CD14-positive monocyte (primary cell): ENCODE results near the gene IL1RAPL1. TPM values are rescaled to one million over a fixed set of nuclear protein-coding genes. Genes with fewer than 3 reads are reported as not detected.

Experiments used
- DNase-seq, 3 donors: peaks; one replicate each; pipeline ENCODE4 v3.0.0-alpha.2; 2011 to 2022
- H2AFZ ChIP-seq: 2 replicates; pipeline ENCODE4 v1.6.0; 2012; ENCODE audit warnings: mild to moderate bottlenecking, low read depth, low read length, inconsistent platforms; ENCODE audit not compliant: insufficient read depth, poor library complexity, severe bottlenecking
- H3K27ac ChIP-seq, 2 donors: 1 replicate in 1 of 2; 2 replicates in 1 of 2; pipeline ENCODE4 v1.5.1; 2012 to 2013; ENCODE audit warnings: low read length in 2 of 2, control low read depth in 1 of 2, inconsistent platforms in 1 of 2, low read depth in 1 of 2, mild to moderate bottlenecking in 1 of 2
- H3K27me3 ChIP-seq, 2 donors: one replicate each; pipeline versions ENCODE4 v1.6.0 to v1.6.1; 2011 to 2013; ENCODE audit warnings: low read length in 2 of 2; ENCODE audit not compliant: control insufficient read depth in 2 of 2, insufficient read depth in 2 of 2
- H3K36me3 ChIP-seq, 2 donors: replicated peaks in 1 of 2; 1 replicate in 1 of 2; 2 replicates in 1 of 2; pipeline versions ENCODE4 v1.5.1 to v1.6.1; 2012 to 2013; ENCODE audit warnings: low read length in 2 of 2, control low read depth in 1 of 2, inconsistent platforms in 1 of 2, mild to moderate bottlenecking in 1 of 2; ENCODE audit not compliant: insufficient read depth in 2 of 2, control insufficient read depth in 1 of 2
- H3K4me1 ChIP-seq, 2 donors: 1 replicate in 1 of 2; 2 replicates in 1 of 2; pipeline versions ENCODE4 v1.5.1 to v1.6.1; 2012 to 2013; ENCODE audit warnings: low read length in 2 of 2, control low read depth in 1 of 2, inconsistent platforms in 1 of 2, mild to moderate bottlenecking in 1 of 2, moderate library complexity in 1 of 2; ENCODE audit not compliant: insufficient read depth in 2 of 2, control insufficient read depth in 1 of 2
- H3K4me2 ChIP-seq: replicated peaks from 2 replicates; pipeline ENCODE3; 2012; ENCODE audit warnings: low read length, moderate library complexity, mild to moderate bottlenecking; ENCODE audit not compliant: poor library complexity, severe bottlenecking; ENCODE audit errors: extremely low read depth
- H3K4me3 ChIP-seq, 3 experiments: fragments of 200-600 bp in 1 of 3; sonication (generic) in 1 of 3; replicated peaks in 1 of 3; 1 replicate in 2 of 3; 2 replicates in 1 of 3; pipeline ENCODE4 v1.5.1; 2011 to 2013; ENCODE audit warnings: low read length in 3 of 3, mild to moderate bottlenecking in 3 of 3, control low read depth in 2 of 3, low read depth in 2 of 3, inconsistent platforms in 1 of 3, moderate library complexity in 1 of 3
- H3K79me2 ChIP-seq: 2 replicates; pipeline ENCODE4 v1.6.0; 2012; ENCODE audit warnings: mild to moderate bottlenecking, control low read depth, inconsistent platforms, low read length, moderate library complexity; ENCODE audit not compliant: insufficient read depth
- H3K9ac ChIP-seq: 2 replicates; pipeline ENCODE4 v1.6.0; 2017; ENCODE audit warnings: low read length, mild to moderate bottlenecking; ENCODE audit not compliant: insufficient read depth, poor library complexity, severe bottlenecking
- H3K9me3 ChIP-seq, 2 donors: replicated peaks in 1 of 2; 1 replicate in 1 of 2; 2 replicates in 1 of 2; pipeline versions ENCODE4 v1.5.1 to v1.6.1; 2012 to 2013; ENCODE audit warnings: low read length in 2 of 2, control low read depth in 1 of 2; ENCODE audit not compliant: control insufficient read depth in 1 of 2, insufficient read depth in 1 of 2
- H4K20me1 ChIP-seq: 2 replicates; pipeline ENCODE4 v1.6.0; 2012; ENCODE audit warnings: mild to moderate bottlenecking, low read length, control low read depth, moderate library complexity; ENCODE audit not compliant: insufficient read depth
- H3K27ac Mint-ChIP-seq, 7 donors: one replicate each; pipeline ENCODE4 v1.8.0; 2020; ENCODE audit warnings: mild to moderate bottlenecking in 7 of 7, mixed read lengths in 7 of 7, moderate library complexity in 6 of 7, inconsistent platforms in 2 of 7
- H3K27me3 Mint-ChIP-seq, 3 donors: one replicate each; pipeline ENCODE4 v1.8.0; 2021 to 2022; ENCODE audit warnings: low read depth in 3 of 3, mild to moderate bottlenecking in 3 of 3, mixed read lengths in 3 of 3, moderate library complexity in 3 of 3, inconsistent platforms in 1 of 3
- H3K36me3 Mint-ChIP-seq, 2 donors: one replicate each; pipeline ENCODE4 v1.8.0; 2020; ENCODE audit warnings: mixed read lengths in 2 of 2, inconsistent platforms in 1 of 2, mild to moderate bottlenecking in 1 of 2
- H3K4me1 Mint-ChIP-seq: one replicate; pipeline ENCODE4 v1.8.0; 2020; ENCODE audit warnings: mild to moderate bottlenecking, mixed read lengths
- H3K4me3 Mint-ChIP-seq, 2 donors: one replicate each; pipeline ENCODE4 v1.8.0; 2020; ENCODE audit warnings: mild to moderate bottlenecking in 2 of 2, mixed read lengths in 2 of 2, moderate library complexity in 1 of 2
- H3K9me3 Mint-ChIP-seq, 7 donors: one replicate each; pipeline ENCODE4 v1.8.0; 2020 to 2022; ENCODE audit warnings: mixed read lengths in 7 of 7, mild to moderate bottlenecking in 6 of 7, moderate library complexity in 6 of 7, inconsistent platforms in 2 of 7
- WGBS: methylation state at CpG from one replicate; pipeline ENCODE4 v1.1.5; 2013; ENCODE audit warnings: missing lambda C conversion rate; ENCODE audit not compliant: insufficient coverage; 5-methylcytosine and 5-hydroxymethylcytosine counted together
- intact Hi-C, 2 donors: fragments of 100-400 bp; cut with micrococcal nuclease; formaldehyde crosslinking; loops; one replicate each; pipeline versions ENCODE4 v1.15.0 to v1.15.1; 2023
- polyA plus RNA-seq, 3 donors: library from polyadenylated mRNA; depleted of rRNA in 1 of 3; unstranded in 2 of 3; stranded (reverse) in 1 of 3; fragments of 300-500 nt in 2 of 3; fragments of >200 nt in 1 of 3; fragmentation: Illumina TruSeq in 2 of 3; gene quantifications; 1 replicate in 2 of 3; 2 replicates in 1 of 3; pipeline ENCODE4 v1.2.3, GENCODE V29; 2012 to 2021
- TF ChIP-seq, protein P1 (sequence below): fragments of 200-600 bp; IDR thresholded peaks from one replicate; pipeline ENCODE4 v1.8.0; 2022; ENCODE audit warnings: antibody characterized with exemption, mild to moderate bottlenecking

Gene IL1RAPL1
- polyA plus RNA-seq, 3 donors: not detected

DNA sequence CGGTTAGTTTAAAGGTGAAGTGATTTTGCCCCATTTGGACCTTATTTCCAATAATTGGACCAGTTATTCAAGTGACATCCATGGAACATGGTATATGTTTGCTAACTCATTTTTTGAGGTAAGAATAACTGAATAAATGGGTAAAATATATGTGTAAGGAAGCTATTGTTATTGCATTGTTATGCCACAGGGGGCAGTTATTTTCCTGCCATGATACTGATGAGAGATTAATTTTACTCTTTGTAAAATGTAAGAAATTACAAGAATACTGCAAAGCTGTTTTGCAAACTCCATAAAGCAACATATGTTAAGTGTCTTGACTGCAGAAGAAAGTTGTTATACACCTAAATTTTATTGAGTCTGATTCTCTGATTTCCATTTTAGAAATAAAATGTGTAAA is 114.0 kb downstream of the IL1RAPL1 start:
- Mint-ChIP-seq H3K27ac (no peak overlapping the region), H3K9me3 (peaks cover 0 to 2% (median 0%) of the 10 kb centered on the region in 7 donors), H3K4me3 (no peak overlapping the region), H3K27me3 (no peaks in the 10 kb centered on the region), H3K4me1 (no peaks in the 10 kb centered on the region), H3K36me3 (no peaks in the 10 kb centered on the region)
- intact Hi-C loops: no loop called here
- DNase-seq: no peak
- Histone ChIP-seq H3K9ac (no peak overlapping the region), H3K36me3 (no peaks in the 10 kb centered on the region), H4K20me1 (no peaks in the 10 kb centered on the region), H3K27ac (no peak overlapping the region), H2AFZ (no peak overlapping the region), H3K27me3 (no peaks in the 10 kb centered on the region), H3K9me3 (no peaks in the 10 kb centered on the region), H3K4me2 (no peak overlapping the region), H3K4me1 (no peaks in the 10 kb centered on the region), H3K79me2 (no peaks in the 10 kb centered on the region), H3K4me3 (no peak overlapping the region)
- no CpG with 5 or more reads among the region's 1 CpG for WGBS
- TF ChIP-seq, protein P1, sequence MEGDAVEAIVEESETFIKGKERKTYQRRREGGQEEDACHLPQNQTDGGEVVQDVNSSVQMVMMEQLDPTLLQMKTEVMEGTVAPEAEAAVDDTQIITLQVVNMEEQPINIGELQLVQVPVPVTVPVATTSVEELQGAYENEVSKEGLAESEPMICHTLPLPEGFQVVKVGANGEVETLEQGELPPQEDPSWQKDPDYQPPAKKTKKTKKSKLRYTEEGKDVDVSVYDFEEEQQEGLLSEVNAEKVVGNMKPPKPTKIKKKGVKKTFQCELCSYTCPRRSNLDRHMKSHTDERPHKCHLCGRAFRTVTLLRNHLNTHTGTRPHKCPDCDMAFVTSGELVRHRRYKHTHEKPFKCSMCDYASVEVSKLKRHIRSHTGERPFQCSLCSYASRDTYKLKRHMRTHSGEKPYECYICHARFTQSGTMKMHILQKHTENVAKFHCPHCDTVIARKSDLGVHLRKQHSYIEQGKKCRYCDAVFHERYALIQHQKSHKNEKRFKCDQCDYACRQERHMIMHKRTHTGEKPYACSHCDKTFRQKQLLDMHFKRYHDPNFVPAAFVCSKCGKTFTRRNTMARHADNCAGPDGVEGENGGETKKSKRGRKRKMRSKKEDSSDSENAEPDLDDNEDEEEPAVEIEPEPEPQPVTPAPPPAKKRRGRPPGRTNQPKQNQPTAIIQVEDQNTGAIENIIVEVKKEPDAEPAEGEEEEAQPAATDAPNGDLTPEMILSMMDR: no peak

DNA sequence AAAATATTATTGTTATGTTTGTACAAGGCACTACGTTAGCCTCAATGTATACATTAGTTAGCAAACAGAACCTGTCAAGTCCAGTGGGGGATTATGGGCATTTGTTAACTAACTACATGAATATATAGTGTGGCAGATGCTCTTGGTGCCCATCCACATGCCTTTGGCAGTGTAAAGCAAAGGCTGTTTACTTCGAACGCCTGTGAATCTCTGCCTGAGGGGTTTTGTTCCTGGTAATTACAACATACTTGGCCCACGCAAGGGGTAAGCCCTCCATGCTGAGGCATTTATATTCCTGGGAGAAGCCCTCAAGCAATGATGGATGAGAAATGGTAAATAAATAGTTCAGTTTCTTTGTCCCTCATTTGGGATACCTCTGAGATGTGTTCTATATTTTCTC is 119.7 kb downstream of the IL1RAPL1 start:
- Histone ChIP-seq H3K27ac (no peak overlapping the region), H3K27me3 (no peaks in the 10 kb centered on the region), H3K79me2 (no peaks in the 10 kb centered on the region), H3K4me3 (no peak overlapping the region), H2AFZ (no peak overlapping the region), H3K4me1 (no peaks in the 10 kb centered on the region), H4K20me1 (no peaks in the 10 kb centered on the region), H3K4me2 (no peak overlapping the region), H3K9me3 (no peaks in the 10 kb centered on the region), H3K36me3 (no peaks in the 10 kb centered on the region), H3K9ac (no peak overlapping the region)
- Mint-ChIP-seq H3K9me3 (peaks cover 0 to 3% (median 0%) of the 10 kb centered on the region in 7 donors), H3K36me3 (no peaks in the 10 kb centered on the region), H3K4me1 (no peaks in the 10 kb centered on the region), H3K27ac (no peak overlapping the region), H3K4me3 (no peak overlapping the region), H3K27me3 (peaks cover 0 to 1% (median 0%) of the 10 kb centered on the region in 3 donors)
- WGBS: no CpG with 5 or more reads among the region's 4 CpGs
- intact Hi-C loops: no loop called here
- TF ChIP-seq, protein P1: no peak
- no peak for DNase-seq
